H1 (cell line): ENCODE measurements around the gene BLMH. TPM values are rescaled to one million over a fixed set of nuclear protein-coding genes. Genes with fewer than 3 reads are reported as not detected.

Source experiments
- CTCF ChIA-PET: fragments of 300-600 bp; sonication (Branson Sonifier 250); formaldehyde crosslinking; loops from one replicate; lab custom pipeline; 2021; ENCODE audit not compliant: partially characterized antibody; lab: Charles Lee
- POLR2A ChIA-PET: fragments of 300-600 bp; sonication (Branson Sonifier 250); formaldehyde crosslinking; loops from one replicate; lab custom pipeline; 2021; ENCODE audit warnings: inconsistent platforms; ENCODE audit not compliant: partially characterized antibody; lab: Charles Lee
- DNase-seq, 2 experiments: peaks; one replicate each; pipeline versions ENCODE4 v3.0.0 to v3.0.0-alpha.2; 2010 to 2022; ENCODE audit warnings: low spot score in 2 of 2, low read depth in 1 of 2, mixed read lengths in 1 of 2
- FAIRE-seq: peaks from 2 replicates; lab custom pipeline; 2011; peaks lifted over from hg19 to GRCh38; lab: Jason Lieb, UNC
- H2AFZ ChIP-seq: 2 replicates; pipeline ENCODE4 v1.8.1; 2012; ENCODE audit warnings: low read length, inconsistent platforms
- H2AK5ac ChIP-seq: 2 replicates; pipeline ENCODE4 v1.6.1; 2013; ENCODE audit warnings: low read depth, low read length
- H2BK120ac ChIP-seq: replicated peaks from 2 replicates; pipeline ENCODE3; 2013; ENCODE audit warnings: low read depth, low read length, inconsistent platforms
- H2BK12ac ChIP-seq: 2 replicates; pipeline ENCODE4 v1.6.1; 2013; ENCODE audit warnings: low read depth, low read length
- H2BK15ac ChIP-seq: 2 replicates; pipeline ENCODE4 v1.6.1; 2013; ENCODE audit warnings: low read length
- H2BK20ac ChIP-seq: 2 replicates; pipeline ENCODE4 v1.6.1; 2013; ENCODE audit warnings: low read length
- H2BK5ac ChIP-seq: 2 replicates; pipeline ENCODE4 v1.6.1; 2013; ENCODE audit warnings: low read depth, low read length
- H3K14ac ChIP-seq: 2 replicates; pipeline ENCODE4 v1.6.1; 2013; ENCODE audit warnings: inconsistent platforms; ENCODE audit not compliant: insufficient read length
- H3K18ac ChIP-seq: 2 replicates; pipeline ENCODE4 v1.6.1; 2013; ENCODE audit warnings: low read length; ENCODE audit errors: extremely low read depth
- H3K23ac ChIP-seq: 2 replicates; pipeline ENCODE4 v1.6.1; 2013; ENCODE audit warnings: inconsistent platforms; ENCODE audit not compliant: insufficient read length
- H3K23me2 ChIP-seq: 2 replicates; pipeline ENCODE4 v1.6.1; 2013; ENCODE audit warnings: low read depth, low read length
- H3K27ac ChIP-seq: 2 replicates; pipeline ENCODE4 v1.6.1; 2011; ENCODE audit warnings: low read depth, low read length, inconsistent platforms
- H3K27me3 ChIP-seq, 4 experiments: replicated peaks in 1 of 4; 1 replicate in 1 of 4; 2 replicates in 3 of 4; pipeline versions ENCODE4 v1.6.1 to v1.8.1; 2011 to 2013; ENCODE audit warnings: low read length in 3 of 4, mild to moderate bottlenecking in 3 of 4, inconsistent platforms in 2 of 4, mixed read lengths in 2 of 4, moderate library complexity in 1 of 4; ENCODE audit not compliant: control insufficient read depth in 3 of 4, insufficient read depth in 3 of 4; ENCODE audit errors: extremely low read depth in 1 of 4
- H3K36me3 ChIP-seq, 4 experiments: 2 replicates each; pipeline versions ENCODE4 v1.6.1 to v1.8.1; 2011 to 2013; ENCODE audit warnings: mild to moderate bottlenecking in 4 of 4, low read length in 3 of 4, moderate library complexity in 2 of 4, control low read depth in 1 of 4, inconsistent platforms in 1 of 4; ENCODE audit not compliant: insufficient read depth in 4 of 4, control insufficient read depth in 2 of 4
- H3K4ac ChIP-seq: replicated peaks from 2 replicates; pipeline ENCODE3; 2013; ENCODE audit warnings: low read length, low read depth, mixed read lengths, inconsistent platforms; ENCODE audit not compliant: insufficient read length
- H3K4me1 ChIP-seq, 4 experiments: replicated peaks in 1 of 4; 1 replicate in 1 of 4; 2 replicates in 3 of 4; pipeline versions ENCODE4 v1.6.1 to v1.8.1; 2011 to 2013; ENCODE audit warnings: low read length in 3 of 4, inconsistent platforms in 2 of 4, mixed read lengths in 1 of 4; ENCODE audit not compliant: insufficient read depth in 4 of 4, control insufficient read depth in 3 of 4
- H3K4me2 ChIP-seq, 2 experiments: 2 replicates each; pipeline versions ENCODE4 v1.6.1 to v1.8.1; 2011 to 2013; ENCODE audit warnings: low read depth in 2 of 2, low read length in 2 of 2, control low read depth in 1 of 2, inconsistent platforms in 1 of 2, mild to moderate bottlenecking in 1 of 2; ENCODE audit not compliant: insufficient read depth in 1 of 2
- H3K4me3 ChIP-seq, 4 experiments: fragments of 200-600, 300-600 bp in 1 of 4; sonication (generic), shearing (Covaris generic), sonication (Bioruptor Twin) in 1 of 4; 2 replicates each; pipeline versions ENCODE4 v1.5.1 to v1.8.1; 2011 to 2016; ENCODE audit warnings: low read length in 4 of 4, low read depth in 3 of 4, control low read depth in 2 of 4, inconsistent platforms in 2 of 4, mild to moderate bottlenecking in 2 of 4, mixed read lengths in 1 of 4, moderate library complexity in 1 of 4; ENCODE audit not compliant: insufficient read depth in 2 of 4; ENCODE audit errors: extremely low read depth in 1 of 4
- H3K56ac ChIP-seq: replicated peaks from 2 replicates; pipeline ENCODE3; 2013; ENCODE audit warnings: low read depth, mild to moderate bottlenecking, mixed read lengths, low read length, inconsistent platforms; ENCODE audit not compliant: insufficient read length
- H3K79me1 ChIP-seq: 2 replicates; pipeline ENCODE4 v1.6.1; 2013; ENCODE audit warnings: low read depth, low read length, control low read depth
- H3K79me2 ChIP-seq, 2 experiments: 2 replicates each; pipeline versions ENCODE4 v1.6.1 to v1.8.1; 2012 to 2013; ENCODE audit warnings: low read length in 2 of 2, mild to moderate bottlenecking in 2 of 2, inconsistent platforms in 1 of 2; ENCODE audit not compliant: insufficient read depth in 2 of 2, control insufficient read depth in 1 of 2
- H3K9ac ChIP-seq, 4 experiments: replicated peaks in 1 of 4; 1 replicate in 1 of 4; 2 replicates in 3 of 4; pipeline versions ENCODE4 v1.6.1 to v1.8.1; 2011 to 2013; ENCODE audit warnings: low read depth in 3 of 4, low read length in 3 of 4, control low read depth in 2 of 4, mild to moderate bottlenecking in 2 of 4, moderate library complexity in 2 of 4, inconsistent platforms in 1 of 4; ENCODE audit errors: extremely low read depth in 1 of 4
- H3K9me3 ChIP-seq, 2 experiments: 2 replicates each; pipeline versions ENCODE4 v1.6.1 to v1.8.1; 2012 to 2013; ENCODE audit warnings: mild to moderate bottlenecking in 2 of 2, moderate library complexity in 2 of 2, control low read depth in 1 of 2, inconsistent platforms in 1 of 2, low read depth in 1 of 2, low read length in 1 of 2, mixed read lengths in 1 of 2; ENCODE audit not compliant: insufficient read depth in 2 of 2
- H4K20me1 ChIP-seq, 2 experiments: replicated peaks in 1 of 2; 2 replicates each; pipeline versions ENCODE3 to v1.8.1; 2011 to 2013; ENCODE audit warnings: inconsistent platforms in 2 of 2, low read length in 2 of 2, mild to moderate bottlenecking in 1 of 2; ENCODE audit not compliant: insufficient read depth in 2 of 2, control insufficient read depth in 1 of 2
- H4K5ac ChIP-seq: 2 replicates; pipeline ENCODE4 v1.6.1; 2013; ENCODE audit warnings: low read length, low read depth, mixed read lengths, inconsistent platforms; ENCODE audit not compliant: insufficient read length
- H4K8ac ChIP-seq: 2 replicates; pipeline ENCODE4 v1.8.0; 2013; ENCODE audit warnings: mild to moderate bottlenecking, moderate library complexity, low read length, inconsistent platforms; ENCODE audit not compliant: insufficient read depth; ENCODE audit errors: extremely low read depth
- H4K91ac ChIP-seq: replicated peaks from 2 replicates; pipeline ENCODE3; 2013; ENCODE audit warnings: low read length, mixed read lengths, inconsistent platforms; ENCODE audit not compliant: insufficient read length
- ATF3 ChIP-seq: IDR thresholded peaks from 2 replicates; pipeline ENCODE4 v1.6.1; 2011; ENCODE audit warnings: low read depth, mild to moderate bottlenecking, low read length; ENCODE audit not compliant: insufficient read depth
- CREB1 ChIP-seq: IDR thresholded peaks from 2 replicates; pipeline ENCODE4 v1.6.1; 2012; ENCODE audit warnings: inconsistent platforms
- CTBP2 ChIP-seq: IDR thresholded peaks from 2 replicates; pipeline ENCODE4 v1.7.0; 2011; ENCODE audit warnings: borderline replicate concordance, mild to moderate bottlenecking, moderate library complexity, mixed read lengths, low read length; ENCODE audit not compliant: insufficient read depth, insufficient read length
- GTF2F1 ChIP-seq: IDR thresholded peaks from 2 replicates; pipeline ENCODE4 v1.6.1; 2012; ENCODE audit warnings: low read depth, low read length, improper control_type of control experiment, borderline replicate concordance
- NRF1 ChIP-seq: IDR thresholded peaks from 2 replicates; pipeline ENCODE4 v1.6.1; 2011; ENCODE audit warnings: mild to moderate bottlenecking, low read depth, low read length, improper control_type of control experiment
- POLR2A ChIP-seq, 2 experiments: IDR thresholded peaks; 1 replicate in 1 of 2; 2 replicates in 1 of 2; pipeline ENCODE4 v1.6.1; 2011; ENCODE audit warnings: low read depth in 2 of 2, low read length in 2 of 2, mild to moderate bottlenecking in 2 of 2; ENCODE audit errors: control extremely low read depth in 1 of 2
- TAF7 ChIP-seq: optimal IDR thresholded peaks from 2 replicates; pipeline ENCODE3; 2011; ENCODE audit warnings: low read depth, mild to moderate bottlenecking, inconsistent platforms, low read length, moderate library complexity, borderline replicate concordance
- YY1 ChIP-seq: IDR thresholded peaks from 2 replicates; pipeline ENCODE4 v1.6.1; 2011; ENCODE audit warnings: low read depth, mild to moderate bottlenecking, low read length
- WGBS, 2 experiments: shearing (Covaris generic) in 1 of 2; methylation state at CpG; one replicate each; pipeline versions ENCODE4 v1.1.6 to v1.1.7; 2013 to 2015; ENCODE audit warnings: low lambda C conversion rate in 2 of 2, mixed read lengths in 2 of 2, inconsistent platforms in 1 of 2, low coverage in 1 of 2, missing lambda C conversion rate in 1 of 2; ENCODE audit not compliant: insufficient replicate concordance in 2 of 2, insufficient coverage in 1 of 2, insufficient read length in 1 of 2; ENCODE audit errors: extremely low coverage in 1 of 2, missing lambda C conversion rate in 1 of 2; 5-methylcytosine and 5-hydroxymethylcytosine counted together
- polyA plus RNA-seq, 7 experiments: library from polyadenylated mRNA; depleted of rRNA in 3 of 7; stranded (reverse) in 5 of 7; unstranded in 2 of 7; fragments of >200 nt in 5 of 7; fragments of 200-250 nt in 2 of 7; gene quantifications; 1 replicate in 5 of 7; 2 replicates in 1 of 7; 4 replicates in 1 of 7; pipeline versions ENCODE4 v1.2.1 to v1.2.3, GENCODE V29; 2011 to 2013; ENCODE audit warnings: missing spikeins in 2 of 7, mixed read lengths in 2 of 7
- total RNA-seq: library from RNA; stranded (reverse); fragmentation: NEBNext Ultra II Directional; extraction: Animal tissue kit (Norgen Biotek cat#: 25700); gene quantifications from 2 replicates; pipeline ENCODE4 v1.2.1, GENCODE V29; 2021

BLMH gene
- total and polyA plus RNA-seq, 2 of the 8 experiments (the other 6 are each of a cell fraction or from before 2014, with no cell fraction given) = 18.2 to 74.3 TPM

GRCh38 chr17:30302241-30302640 lies 10.5 kb upstream of the BLMH start:
- H4K91ac ChIP-seq = no peak overlapping the region
- H2BK15ac ChIP-seq = no peak overlapping the region
- H3K4ac ChIP-seq = no peak overlapping the region
- H3K18ac ChIP-seq = no peak overlapping the region
- no peaks in the 10 kb centered on the region for H3K9me3 ChIP-seq
- no peak for FAIRE-seq
- H2BK20ac ChIP-seq = no peak overlapping the region
- no peaks in the 10 kb centered on the region for H3K79me1 ChIP-seq
- H2AK5ac ChIP-seq = no peak overlapping the region
- no peak overlapping the region for H2AFZ ChIP-seq
- no peak for DNase-seq
- no peak overlapping the region for H3K27ac ChIP-seq
- no peak overlapping the region for H3K9ac ChIP-seq
- H3K4me1 ChIP-seq = no peaks in the 10 kb centered on the region
- no peak overlapping the region for H3K56ac ChIP-seq
- CTCF ChIA-PET = interaction anchor here (1.0 kb wide), 1 partner anchor 34 kb away, joined by 6 read pairs; no protein-coding TSS in a partner anchor
- H3K4me2 ChIP-seq = no peak overlapping the region
- H3K79me2 ChIP-seq = no peaks in the 10 kb centered on the region
- H2BK120ac ChIP-seq = no peak overlapping the region
- no peaks in the 10 kb centered on the region for H3K36me3 ChIP-seq
- H4K5ac ChIP-seq = no peak overlapping the region
- H2BK5ac ChIP-seq = no peak overlapping the region
- H3K14ac ChIP-seq = no peak overlapping the region
- H3K4me3 ChIP-seq = no peak overlapping the region
- H2BK12ac ChIP-seq = no peak overlapping the region
- no peaks in the 10 kb centered on the region for H4K20me1 ChIP-seq
- H4K8ac ChIP-seq = no peak overlapping the region
- POLR2A ChIA-PET = no interaction called here
- H3K23ac ChIP-seq = no peak overlapping the region
- WGBS, 2 experiments = 93% methylated on average over 3 of the region's 3 CpGs; no CpG with 5 or more reads in 1 of the 2 experiments
- H3K23me2 ChIP-seq = no peaks in the 10 kb centered on the region
- H3K27me3 ChIP-seq = no peaks in the 10 kb centered on the region
- TF ChIP-seq CREB1 = no peak
- no peak for TF ChIP-seq GTF2F1
- TF ChIP-seq CTBP2 = no peak
- no peak for TF ChIP-seq POLR2A (IDR thresholded peaks at IDR 0.05; ENCODE audit: control extremely low read depth in 1 of 2, low read depth in 2 of 2, low read length in 2 of 2)
- TF ChIP-seq TAF7 = no peak
- TF ChIP-seq YY1 = no peak
- no peak for TF ChIP-seq NRF1
- no peak for TF ChIP-seq ATF3
